NCI-H1694 (cell line): ENCODE data around the gene MOV10.

Experiments
- DNase-seq: peaks from one replicate; lab custom pipeline; 2025; lab: John Stamatoyannopoulos, UW

MOV10 gene

DNA sequence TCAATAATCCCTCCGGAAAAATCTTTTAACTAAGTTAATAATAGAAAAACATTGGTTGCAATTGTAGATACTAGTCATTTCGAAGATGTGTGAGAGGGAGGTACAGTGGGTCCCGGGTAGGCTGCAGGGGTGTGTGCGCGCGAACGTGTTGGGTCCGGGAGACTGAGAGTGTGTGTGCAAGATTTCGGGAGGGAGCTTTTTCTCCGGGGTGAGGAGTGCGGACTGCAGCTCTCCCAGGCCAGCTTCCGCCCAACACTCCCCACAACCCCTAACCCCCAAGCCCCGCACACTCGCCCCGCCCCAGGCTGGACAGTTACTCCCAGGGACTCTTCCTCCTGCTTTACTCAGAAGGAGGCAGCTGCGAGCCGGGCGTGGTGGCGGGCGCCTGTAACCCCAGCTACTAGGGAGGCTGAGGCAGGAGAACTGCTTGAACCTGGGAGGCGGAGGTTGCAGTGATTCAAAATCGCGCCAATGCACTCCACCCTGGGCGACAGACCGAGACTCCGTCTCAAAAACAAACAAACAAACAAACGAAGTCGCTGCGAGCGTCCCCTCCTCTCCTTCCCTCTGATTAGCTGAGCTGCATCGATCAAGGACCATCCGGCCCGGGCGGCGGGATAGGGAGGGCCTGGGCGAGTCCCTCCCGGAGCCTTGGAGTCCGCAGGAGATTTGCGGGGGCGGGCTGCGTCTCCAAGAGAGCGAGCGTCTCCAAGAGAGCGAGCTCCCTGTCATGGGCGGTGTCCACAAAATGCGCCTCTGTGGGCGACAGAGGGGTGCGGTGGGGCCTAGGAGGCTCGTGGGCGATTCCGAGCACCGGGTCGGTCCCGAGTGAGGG, 68.9 kb downstream of the MOV10 start:
- no peak for DNase-seq

GRCh38 chr1:112744009-112744578, 69.6 kb downstream of the MOV10 start:
- no peak for DNase-seq

DNA sequence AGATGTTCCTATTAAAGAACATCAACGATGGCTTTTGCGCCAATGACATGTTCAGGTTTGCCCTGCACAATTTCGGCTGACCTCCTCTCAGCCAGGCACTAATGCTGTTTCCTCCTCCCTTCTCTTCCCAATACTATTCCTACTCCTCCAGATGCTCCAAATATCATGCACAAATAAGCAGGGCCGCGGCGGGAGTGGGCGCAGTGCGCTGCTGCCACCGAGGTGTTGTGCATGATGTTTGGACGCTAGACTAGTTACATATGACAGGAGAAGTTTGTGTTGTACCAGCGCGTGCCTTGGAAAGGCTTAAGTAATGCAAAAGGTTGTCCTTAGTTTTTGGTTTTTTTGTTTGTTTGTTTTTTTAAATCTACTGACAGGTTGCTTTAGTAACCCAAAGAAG, 73.9 kb downstream of the MOV10 start:
- DNase-seq = no peak
